Measurements from ENCODE around the gene DHRS7B.

GRCh38 chr17:21235921-21236320, 109.2 kb downstream of the DHRS7B start:
- TF ChIP-seq EZH2phosphoT487 (IDR thresholded peaks at IDR 0.05): no peak
- no peak for TF ChIP-seq CTCF (IDR thresholded peaks at IDR 0.05)
- no peak for TF ChIP-seq EZH2 (IDR thresholded peaks at IDR 0.05)

Measured in neural progenitor cell (in vitro differentiated cells).